PC-3 (cell line): ENCODE measurements around the gene DIP2C.

Source experiments
- CTCF ChIP-seq: fragments of 300-600 bp; sonication (generic); conservative IDR thresholded peaks from 2 replicates; pipeline ENCODE4 v1.5.1; 2017; ENCODE audit warnings: antibody characterized with exemption, low read depth, mild to moderate bottlenecking, low read length
- EZH2phosphoT487 ChIP-seq: fragments of 300-600 bp; sonication (generic); IDR thresholded peaks from 2 replicates; pipeline ENCODE4 v1.6.1; 2018; ENCODE audit warnings: mild to moderate bottlenecking, antibody characterized with exemption, low read length, borderline replicate concordance

GRCh38 chr10:649445-649797, 40.0 kb downstream of the DIP2C start:
- TF ChIP-seq CTCF: no peak
- TF ChIP-seq EZH2phosphoT487: no peak
